ENCODE data around the gene SLC26A2. TPM values are rescaled to one million over a fixed set of nuclear protein-coding genes. Genes with fewer than 3 reads are reported as not detected.

The SLC26A2 gene
- total RNA-seq, 3 donors from 2014 or later: 562 to 1,399 (median 853) TPM

DNA sequence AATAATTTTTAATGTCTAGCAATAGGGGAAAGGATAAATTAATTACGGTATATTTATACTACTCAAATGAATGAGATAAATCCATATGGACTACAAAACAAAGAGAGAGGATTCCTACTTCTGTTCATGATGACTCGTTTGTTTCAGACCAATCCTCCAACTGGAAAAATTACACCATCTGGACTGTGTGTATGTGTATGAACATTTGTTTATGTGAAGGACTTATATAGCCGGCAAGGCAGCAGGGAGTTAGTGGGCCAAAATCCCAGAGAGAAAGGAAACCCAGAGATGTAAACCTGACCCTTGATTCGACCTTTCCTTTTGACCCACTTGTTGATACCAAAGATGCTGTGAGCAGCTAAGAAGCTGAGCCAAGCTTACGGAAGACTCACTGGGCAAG, 36.1 kb upstream of the SLC26A2 start:
- intact Hi-C loops (cut with DNase I, micrococcal nuclease): no loop called here
- DNase-seq (no peak), ATAC-seq (no peak)
- Histone ChIP-seq H3K4me1 (ENCODE audit: low read depth) (no peaks in the 10 kb centered on the region), H3K9me3 (no peaks in the 10 kb centered on the region), H3K36me3 (ENCODE audit: low read depth) (no peaks in the 10 kb centered on the region), H3K4me3 (no peak overlapping the region)
- TF ChIP-seq, protein P1, sequence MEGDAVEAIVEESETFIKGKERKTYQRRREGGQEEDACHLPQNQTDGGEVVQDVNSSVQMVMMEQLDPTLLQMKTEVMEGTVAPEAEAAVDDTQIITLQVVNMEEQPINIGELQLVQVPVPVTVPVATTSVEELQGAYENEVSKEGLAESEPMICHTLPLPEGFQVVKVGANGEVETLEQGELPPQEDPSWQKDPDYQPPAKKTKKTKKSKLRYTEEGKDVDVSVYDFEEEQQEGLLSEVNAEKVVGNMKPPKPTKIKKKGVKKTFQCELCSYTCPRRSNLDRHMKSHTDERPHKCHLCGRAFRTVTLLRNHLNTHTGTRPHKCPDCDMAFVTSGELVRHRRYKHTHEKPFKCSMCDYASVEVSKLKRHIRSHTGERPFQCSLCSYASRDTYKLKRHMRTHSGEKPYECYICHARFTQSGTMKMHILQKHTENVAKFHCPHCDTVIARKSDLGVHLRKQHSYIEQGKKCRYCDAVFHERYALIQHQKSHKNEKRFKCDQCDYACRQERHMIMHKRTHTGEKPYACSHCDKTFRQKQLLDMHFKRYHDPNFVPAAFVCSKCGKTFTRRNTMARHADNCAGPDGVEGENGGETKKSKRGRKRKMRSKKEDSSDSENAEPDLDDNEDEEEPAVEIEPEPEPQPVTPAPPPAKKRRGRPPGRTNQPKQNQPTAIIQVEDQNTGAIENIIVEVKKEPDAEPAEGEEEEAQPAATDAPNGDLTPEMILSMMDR (IDR thresholded peaks at IDR 0.05): no peak

DNA sequence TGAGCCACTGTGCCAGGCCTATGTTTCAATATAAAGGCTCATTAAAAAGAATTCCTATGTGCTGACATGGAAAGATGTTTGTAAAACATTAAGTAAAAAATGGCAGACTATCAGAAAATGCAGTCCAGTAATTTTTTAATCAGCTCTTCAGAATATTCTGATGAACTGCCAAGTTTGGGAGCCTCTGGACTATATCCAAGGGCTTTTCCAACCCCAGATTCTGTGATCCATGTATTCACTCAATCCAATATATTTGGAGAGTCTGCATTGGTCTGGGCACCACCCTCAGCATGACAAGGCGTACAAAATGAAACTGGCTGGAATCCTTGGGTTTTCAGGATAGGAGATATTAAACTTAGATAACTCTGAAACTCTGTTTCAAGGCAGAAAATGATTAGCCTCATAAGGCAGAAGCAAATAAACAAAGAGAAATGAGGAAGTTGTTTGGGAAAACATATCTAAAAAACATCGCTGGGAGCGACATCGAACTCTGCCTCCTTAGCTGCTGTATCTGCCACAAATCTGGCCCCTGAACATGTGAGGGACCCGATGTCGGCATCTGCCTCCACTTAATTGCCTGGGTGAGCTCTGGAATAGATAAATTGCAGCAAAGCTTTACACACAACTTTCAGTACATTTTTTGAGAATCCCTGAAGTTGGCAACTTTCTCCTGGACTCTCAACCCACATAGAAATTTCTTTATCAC, 30.4 kb upstream of the SLC26A2 start:
- H3K9me3 ChIP-seq: no peaks in the 10 kb centered on the region
- no peaks in the 10 kb centered on the region for H3K36me3 ChIP-seq (ENCODE audit: low read depth)
- ATAC-seq (no peak), DNase-seq (no peak)
- H3K4me1 ChIP-seq (ENCODE audit: low read depth): no peaks in the 10 kb centered on the region
- TF ChIP-seq, protein P1 (IDR thresholded peaks at IDR 0.05): no peak
- intact Hi-C loops (cut with DNase I, micrococcal nuclease): no loop called here
- no peak overlapping the region for H3K4me3 ChIP-seq

DNA sequence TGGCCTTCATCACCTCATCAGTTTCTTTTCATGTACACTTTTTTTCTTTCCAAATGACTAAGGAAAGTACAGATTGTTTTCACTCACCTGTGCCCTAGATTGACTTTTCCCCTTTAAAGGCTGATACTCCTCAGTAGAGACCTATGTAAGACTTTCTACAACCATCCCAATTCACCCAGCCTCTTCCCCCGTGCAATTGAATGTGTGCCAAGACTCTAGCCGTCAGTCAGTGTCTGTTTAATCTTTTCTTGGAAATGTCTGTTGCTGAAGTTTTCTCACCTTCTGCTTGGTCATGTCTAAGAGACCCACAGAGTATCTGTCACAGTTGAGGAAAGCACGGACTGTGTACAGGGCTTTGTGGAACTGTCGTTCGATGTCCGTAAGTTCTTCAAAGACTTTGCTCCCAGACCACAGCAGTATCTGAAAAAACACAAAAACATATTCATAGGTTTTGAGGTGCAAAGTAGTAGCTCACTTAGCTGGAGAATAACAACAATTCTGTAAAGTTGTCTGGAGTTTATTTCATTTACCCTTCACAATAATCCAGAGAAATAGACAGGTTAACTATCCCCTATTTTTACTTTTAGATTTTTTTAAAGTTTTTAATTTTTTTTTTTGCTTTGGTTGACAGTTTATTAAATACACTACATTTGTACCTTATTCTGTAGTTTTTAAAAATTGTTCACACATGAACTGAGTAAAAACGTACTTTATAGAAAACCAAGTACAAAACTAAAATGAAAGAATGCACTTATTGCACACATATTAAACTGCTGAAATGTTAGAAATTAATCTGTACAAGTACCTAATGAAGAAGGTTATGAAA, 29.6 kb upstream of the SLC26A2 start:
- no peak for ATAC-seq
- Histone ChIP-seq H3K9me3 (no peaks in the 10 kb centered on the region), H3K36me3 (ENCODE audit: low read depth) (no peaks in the 10 kb centered on the region), H3K4me1 (ENCODE audit: low read depth) (no peaks in the 10 kb centered on the region), H3K4me3 (no peak overlapping the region)
- intact Hi-C loops (cut with DNase I, micrococcal nuclease): no loop called here
- no peak for DNase-seq
- TF ChIP-seq, protein P1 (IDR thresholded peaks at IDR 0.05): no peak

DNA sequence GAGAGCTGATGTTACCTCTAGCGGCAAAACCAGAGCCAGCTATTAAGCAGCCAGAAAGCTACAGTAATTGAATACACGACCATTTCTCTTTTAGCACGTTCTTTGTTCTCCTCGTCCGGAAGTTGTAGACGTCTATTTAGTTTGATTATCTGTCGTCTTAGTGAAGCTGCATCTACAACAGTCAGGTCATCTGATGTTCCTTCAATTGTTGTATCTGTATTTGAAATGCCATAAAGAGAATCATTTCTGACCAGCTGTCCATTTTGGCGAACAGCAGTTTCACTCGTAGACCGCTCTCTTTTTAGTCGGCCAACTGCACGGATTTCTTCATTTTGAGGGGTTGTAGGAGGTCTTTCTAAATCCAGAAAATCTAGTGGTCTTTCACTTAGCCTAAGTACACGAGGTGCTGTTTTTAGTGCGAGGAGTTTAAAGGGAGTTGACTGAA, 28.5 kb upstream of the SLC26A2 start:
- Histone ChIP-seq H3K9me3 (no peaks in the 10 kb centered on the region), H3K36me3 (ENCODE audit: low read depth) (no peaks in the 10 kb centered on the region), H3K4me3 (no peak overlapping the region), H3K4me1 (ENCODE audit: low read depth) (no peaks in the 10 kb centered on the region)
- intact Hi-C loops (cut with DNase I, micrococcal nuclease): no loop called here
- TF ChIP-seq, protein P1 (IDR thresholded peaks at IDR 0.05): no peak
- ATAC-seq (no peak), DNase-seq (no peak)

DNA sequence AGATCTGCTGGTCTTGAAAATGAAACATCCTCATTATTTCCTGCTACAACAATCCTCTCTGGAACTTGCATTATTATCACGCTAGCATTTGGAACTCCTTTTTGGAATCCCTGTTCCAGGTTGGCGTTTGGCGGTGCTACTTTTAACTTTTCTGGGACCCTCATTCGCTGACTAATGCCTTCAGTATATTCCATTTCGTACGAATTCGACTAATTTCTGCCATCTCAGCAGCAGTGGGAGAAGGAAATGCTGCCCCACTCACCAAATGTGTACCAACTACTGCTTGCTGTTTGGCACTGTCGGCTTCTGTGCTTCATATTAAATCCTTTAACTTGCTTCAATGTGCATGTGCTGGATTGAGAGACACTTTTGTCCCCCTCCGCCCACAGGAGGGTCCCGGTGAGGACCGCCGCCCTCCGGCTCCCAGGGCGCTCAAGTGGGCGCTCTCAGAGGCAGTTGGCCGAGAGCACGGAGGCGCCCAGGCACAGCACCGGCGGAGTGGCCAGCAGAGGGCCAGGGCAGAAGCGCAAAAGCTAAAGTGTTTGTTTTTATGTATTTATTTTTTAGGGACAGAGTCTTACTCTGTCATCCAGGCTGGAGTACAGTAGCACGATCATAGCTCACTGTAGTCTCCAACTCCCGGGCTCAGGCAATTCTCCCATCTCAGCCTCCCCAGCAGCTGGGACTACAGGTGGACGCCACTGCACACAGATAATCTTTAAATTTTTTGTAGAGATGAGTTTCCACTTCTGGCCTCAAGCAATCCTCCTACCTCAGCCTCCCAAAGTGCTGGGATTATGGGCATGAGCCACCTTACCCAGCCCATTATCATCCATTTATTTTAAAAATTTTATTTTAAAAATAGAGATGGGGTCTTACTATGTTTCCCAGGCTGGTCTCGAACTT, 27.9 kb upstream of the SLC26A2 start:
- Histone ChIP-seq H3K36me3 (ENCODE audit: low read depth) (no peaks in the 10 kb centered on the region), H3K4me3 (no peak overlapping the region), H3K4me1 (ENCODE audit: low read depth) (no peaks in the 10 kb centered on the region), H3K9me3 (no peaks in the 10 kb centered on the region)
- no peak for DNase-seq
- no peak for ATAC-seq
- TF ChIP-seq, protein P1 (IDR thresholded peaks at IDR 0.05): no peak
- intact Hi-C loops (cut with DNase I, micrococcal nuclease): no loop called here
